H9 (cell line): ENCODE measurements around the gene TRIM40. TPM values are rescaled to one million over a fixed set of nuclear protein-coding genes. Genes with fewer than 3 reads are reported as not detected.

Experiments used
- DNase-seq: peaks from one replicate; pipeline ENCODE4 v3.0.0-alpha.2; 2017
- H2AFZ ChIP-seq: one replicate; pipeline ENCODE4 v1.6.1; 2013; ENCODE audit warnings: mild to moderate bottlenecking, low read length, control low read depth, moderate library complexity
- H2AK5ac ChIP-seq: 2 replicates; pipeline ENCODE4 v1.6.1; 2013; ENCODE audit warnings: low read length, control low read depth, mixed read lengths; ENCODE audit not compliant: insufficient read length
- H2BK120ac ChIP-seq: one replicate; pipeline ENCODE4 v1.6.1; 2013; ENCODE audit warnings: low read depth, mild to moderate bottlenecking, low read length, control low read depth, inconsistent platforms; ENCODE audit not compliant: poor library complexity, severe bottlenecking
- H2BK12ac ChIP-seq: 2 replicates; pipeline ENCODE4 v1.6.1; 2013; ENCODE audit warnings: low read length, control low read depth, mixed read lengths, low read depth; ENCODE audit not compliant: insufficient read length
- H2BK15ac ChIP-seq: 2 replicates; pipeline ENCODE4 v1.6.1; 2013; ENCODE audit warnings: low read depth, low read length, control low read depth
- H2BK20ac ChIP-seq: one replicate; pipeline ENCODE4 v1.6.1; 2013; ENCODE audit warnings: low read depth, mild to moderate bottlenecking, low read length, control low read depth, inconsistent platforms; ENCODE audit not compliant: poor library complexity, severe bottlenecking
- H2BK5ac ChIP-seq: 2 replicates; pipeline ENCODE4 v1.6.1; 2013; ENCODE audit warnings: low read length, control low read depth, mixed read lengths; ENCODE audit not compliant: insufficient read length
- H3K14ac ChIP-seq: 2 replicates; pipeline ENCODE4 v1.6.1; 2013; ENCODE audit warnings: low read length, control low read depth; ENCODE audit not compliant: insufficient read depth
- H3K18ac ChIP-seq: 2 replicates; pipeline ENCODE4 v1.6.1; 2013; ENCODE audit warnings: low read depth, mild to moderate bottlenecking, mixed read lengths, low read length, control low read depth; ENCODE audit not compliant: insufficient read length
- H3K23ac ChIP-seq: 2 replicates; pipeline ENCODE4 v1.6.1; 2013; ENCODE audit warnings: low read length, control low read depth, mixed read lengths, low read depth; ENCODE audit not compliant: insufficient read length
- H3K23me2 ChIP-seq: 2 replicates; pipeline ENCODE4 v1.6.1; 2013; ENCODE audit warnings: low read depth, mild to moderate bottlenecking, mixed read lengths, low read length, control low read depth; ENCODE audit not compliant: insufficient read length, poor library complexity, severe bottlenecking
- H3K27ac ChIP-seq: 2 replicates; pipeline ENCODE4 v1.5.1; 2013; ENCODE audit warnings: low read length, control low read depth, mixed read lengths, low read depth; ENCODE audit not compliant: insufficient read length
- H3K27me3 ChIP-seq: 2 replicates; pipeline ENCODE4 v1.6.1; 2013; ENCODE audit warnings: low read length, control low read depth, inconsistent platforms; ENCODE audit not compliant: insufficient read depth
- H3K4ac ChIP-seq: 2 replicates; pipeline ENCODE4 v1.6.1; 2013; ENCODE audit warnings: low read depth, mild to moderate bottlenecking, control low read depth, inconsistent platforms, low read length, moderate library complexity
- H3K4me1 ChIP-seq: 2 replicates; pipeline ENCODE4 v1.6.1; 2013; ENCODE audit warnings: low read length, control low read depth, inconsistent platforms; ENCODE audit not compliant: insufficient read depth
- H3K4me2 ChIP-seq: 2 replicates; pipeline ENCODE4 v1.6.1; 2013; ENCODE audit warnings: low read length, control low read depth, mixed read lengths; ENCODE audit not compliant: insufficient read length, insufficient read depth
- H3K56ac ChIP-seq: 2 replicates; pipeline ENCODE4 v1.6.1; 2013; ENCODE audit warnings: low read depth, mild to moderate bottlenecking, mixed read lengths, low read length, control low read depth; ENCODE audit not compliant: insufficient read length
- H3K79me1 ChIP-seq: 2 replicates; pipeline ENCODE4 v1.6.1; 2013; ENCODE audit warnings: low read depth, mild to moderate bottlenecking, moderate library complexity, low read length, control low read depth, inconsistent platforms; ENCODE audit not compliant: insufficient read depth, poor library complexity, severe bottlenecking
- H3K79me2 ChIP-seq: 2 replicates; pipeline ENCODE4 v1.6.1; 2013; ENCODE audit warnings: low read length, control low read depth, inconsistent platforms; ENCODE audit not compliant: insufficient read depth
- H3K9ac ChIP-seq: 2 replicates; pipeline ENCODE4 v1.6.1; 2013; ENCODE audit warnings: low read length, control low read depth, mixed read lengths; ENCODE audit not compliant: insufficient read length; ENCODE audit errors: extremely low read depth
- H3K9me3 ChIP-seq: one replicate; pipeline ENCODE4 v1.6.1; 2013; ENCODE audit warnings: low read depth, low read length, inconsistent platforms; ENCODE audit not compliant: control insufficient read depth
- H3T11ph ChIP-seq: one replicate; pipeline ENCODE4 v1.6.1; 2013; ENCODE audit warnings: mild to moderate bottlenecking, low read length, control low read depth, inconsistent platforms
- H4K20me1 ChIP-seq: one replicate; pipeline ENCODE4 v1.6.1; 2013; ENCODE audit not compliant: control insufficient read depth, insufficient read length, insufficient read depth
- H4K5ac ChIP-seq: 2 replicates; pipeline ENCODE4 v1.6.1; 2013; ENCODE audit warnings: low read depth, mild to moderate bottlenecking, mixed read lengths, low read length, control low read depth; ENCODE audit not compliant: insufficient read length
- H4K8ac ChIP-seq: replicated peaks from 2 replicates; pipeline ENCODE4 v1.6.1; 2013; ENCODE audit warnings: low read length, control low read depth, mixed read lengths, low read depth; ENCODE audit not compliant: insufficient read length
- H4K91ac ChIP-seq: 2 replicates; pipeline ENCODE4 v1.6.1; 2013; ENCODE audit warnings: low read depth, mild to moderate bottlenecking, moderate library complexity, mixed read lengths, low read length, control low read depth; ENCODE audit not compliant: insufficient read length
- H3K27ac Mint-ChIP-seq, 3 experiments: 2 replicates in 2 of 3; 3 replicates in 1 of 3; pipeline ENCODE4 v1.8.0; 2020 to 2021; ENCODE audit warnings: mixed read lengths in 3 of 3, mild to moderate bottlenecking in 1 of 3, moderate library complexity in 1 of 3
- H3K27me3 Mint-ChIP-seq: 2 replicates; pipeline ENCODE4 v1.8.0; 2021; ENCODE audit warnings: low read depth, mild to moderate bottlenecking, moderate library complexity, mixed read lengths
- H3K36me3 Mint-ChIP-seq, 3 experiments: 2 replicates in 2 of 3; 3 replicates in 1 of 3; pipeline ENCODE4 v1.8.0; 2020 to 2021; ENCODE audit warnings: low read depth in 3 of 3, mixed read lengths in 3 of 3; ENCODE audit not compliant: insufficient read depth in 1 of 3
- H3K4me1 Mint-ChIP-seq, 2 experiments: 2 replicates each; pipeline ENCODE4 v1.8.0; 2020; ENCODE audit warnings: mixed read lengths in 2 of 2
- H3K4me3 Mint-ChIP-seq, 2 experiments: 2 replicates in 1 of 2; 3 replicates in 1 of 2; pipeline ENCODE4 v1.8.0; 2020 to 2021; ENCODE audit warnings: mild to moderate bottlenecking in 2 of 2, mixed read lengths in 2 of 2, moderate library complexity in 1 of 2
- H3K9me3 Mint-ChIP-seq, 2 experiments: 2 replicates in 1 of 2; 3 replicates in 1 of 2; pipeline ENCODE4 v1.8.0; 2020; ENCODE audit warnings: mild to moderate bottlenecking in 2 of 2, mixed read lengths in 2 of 2, moderate library complexity in 1 of 2
- WGBS: extraction: QIAGEN DNeasy Blood & Tissue Kit; methylation state at CpG from one replicate; pipeline ENCODE4 v1.1.7; 2013; ENCODE audit warnings: missing lambda C conversion rate, low lambda C conversion rate, mixed read lengths; ENCODE audit not compliant: insufficient read length; ENCODE audit errors: extremely low coverage; 5-methylcytosine and 5-hydroxymethylcytosine counted together
- total RNA-seq: library from RNA; stranded (reverse); gene quantifications from 2 replicates; pipeline ENCODE4 v1.2.1, GENCODE V29; 2021
- TF ChIP-seq, protein P1 (sequence below): fragments of 200-600 bp; sonication (generic); conservative IDR thresholded peaks from 3 replicates; pipeline ENCODE4 v1.8.0; 2021; ENCODE audit warnings: antibody characterized with exemption, mild to moderate bottlenecking

Gene TRIM40
- total RNA-seq, 1 experiment from 2014 or later, result not detected

DNA sequence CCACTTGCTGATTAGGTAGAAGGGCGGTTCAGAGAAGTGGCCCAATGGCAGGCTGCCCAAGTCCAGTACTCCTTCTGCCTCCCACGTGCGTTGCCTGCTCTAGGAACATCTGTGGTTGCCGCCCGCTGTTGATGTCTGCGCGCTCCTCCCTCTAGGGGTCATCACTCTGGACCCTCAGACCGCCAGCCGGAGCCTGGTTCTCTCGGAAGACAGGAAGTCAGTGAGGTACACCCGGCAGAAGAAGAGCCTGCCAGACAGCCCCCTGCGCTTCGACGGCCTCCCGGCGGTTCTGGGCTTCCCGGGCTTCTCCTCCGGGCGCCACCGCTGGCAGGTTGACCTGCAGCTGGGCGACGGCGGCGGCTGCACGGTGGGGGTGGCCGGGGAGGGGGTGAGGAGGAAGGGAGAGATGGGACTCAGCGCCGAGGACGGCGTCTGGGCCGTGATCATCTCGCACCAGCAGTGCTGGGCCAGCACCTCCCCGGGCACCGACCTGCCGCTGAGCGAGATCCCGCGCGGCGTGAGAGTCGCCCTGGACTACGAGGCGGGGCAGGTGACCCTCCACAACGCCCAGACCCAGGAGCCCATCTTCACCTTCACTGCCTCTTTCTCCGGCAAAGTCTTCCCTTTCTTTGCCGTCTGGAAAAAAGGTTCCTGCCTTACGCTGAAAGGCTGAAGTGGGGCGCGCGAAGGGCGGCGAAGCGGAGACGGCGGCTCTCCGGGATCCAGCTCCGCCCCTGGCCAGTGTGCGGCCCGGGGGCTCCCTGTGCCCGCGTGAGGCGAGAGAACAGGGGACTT lies 35.9 kb downstream of the TRIM40 start:
- H2BK12ac ChIP-seq, result no peak overlapping the region
- peak overlapping the region; percentile 24 for H3K4me2 ChIP-seq
- no CpG with 5 or more reads among the region's 62 CpGs for WGBS
- no peak overlapping the region for H2AK5ac ChIP-seq
- no peaks in the 10 kb centered on the region for H4K20me1 ChIP-seq
- peak overlapping the region; percentile 39 for H3K18ac ChIP-seq
- Mint-ChIP-seq H3K9me3 (peaks cover 0 to 3% of the 10 kb centered on the region in 2 experiments; a peak in 1 of 5 replicates), H3K4me3 (peak overlapping the region; percentile 46 to 50; a peak in 4 of 5 replicates), H3K27ac (no peak overlapping the region), H3K36me3 (no peaks in the 10 kb centered on the region), H3K4me1 (peaks cover 8% of the 10 kb centered on the region in 2 experiments), H3K27me3 (peaks cover 86% of the 10 kb centered on the region)
- TF ChIP-seq, protein P1, sequence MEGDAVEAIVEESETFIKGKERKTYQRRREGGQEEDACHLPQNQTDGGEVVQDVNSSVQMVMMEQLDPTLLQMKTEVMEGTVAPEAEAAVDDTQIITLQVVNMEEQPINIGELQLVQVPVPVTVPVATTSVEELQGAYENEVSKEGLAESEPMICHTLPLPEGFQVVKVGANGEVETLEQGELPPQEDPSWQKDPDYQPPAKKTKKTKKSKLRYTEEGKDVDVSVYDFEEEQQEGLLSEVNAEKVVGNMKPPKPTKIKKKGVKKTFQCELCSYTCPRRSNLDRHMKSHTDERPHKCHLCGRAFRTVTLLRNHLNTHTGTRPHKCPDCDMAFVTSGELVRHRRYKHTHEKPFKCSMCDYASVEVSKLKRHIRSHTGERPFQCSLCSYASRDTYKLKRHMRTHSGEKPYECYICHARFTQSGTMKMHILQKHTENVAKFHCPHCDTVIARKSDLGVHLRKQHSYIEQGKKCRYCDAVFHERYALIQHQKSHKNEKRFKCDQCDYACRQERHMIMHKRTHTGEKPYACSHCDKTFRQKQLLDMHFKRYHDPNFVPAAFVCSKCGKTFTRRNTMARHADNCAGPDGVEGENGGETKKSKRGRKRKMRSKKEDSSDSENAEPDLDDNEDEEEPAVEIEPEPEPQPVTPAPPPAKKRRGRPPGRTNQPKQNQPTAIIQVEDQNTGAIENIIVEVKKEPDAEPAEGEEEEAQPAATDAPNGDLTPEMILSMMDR, result peak; percentile 43; the same call in 2 of the 3 replicates
- DNase-seq, result peak; percentile 86
- peaks cover 9% of the 10 kb centered on the region for H3K23me2 ChIP-seq
- no peak overlapping the region for H4K91ac ChIP-seq
- H2BK120ac ChIP-seq, result no peak overlapping the region
- no peak overlapping the region for H3T11ph ChIP-seq
- H4K5ac ChIP-seq, result no peak overlapping the region
- H2BK5ac ChIP-seq, result no peak overlapping the region
- H4K8ac ChIP-seq, result no peak overlapping the region
- no peak overlapping the region for H3K14ac ChIP-seq
- H2AFZ ChIP-seq, result no peak overlapping the region
- no peaks in the 10 kb centered on the region for H3K79me1 ChIP-seq
- H3K9me3 ChIP-seq, result no peaks in the 10 kb centered on the region
- H2BK20ac ChIP-seq, result no peak overlapping the region
- H3K23ac ChIP-seq, result no peak overlapping the region
- no peaks in the 10 kb centered on the region for H3K4me1 ChIP-seq
- H3K27me3 ChIP-seq, result peaks cover 6% of the 10 kb centered on the region; the same call in 1 of the 2 replicates
- no peak overlapping the region for H3K9ac ChIP-seq
- H3K56ac ChIP-seq, result no peak overlapping the region
- no peak overlapping the region for H2BK15ac ChIP-seq
- no peak overlapping the region for H3K27ac ChIP-seq
- no peak overlapping the region for H3K4ac ChIP-seq
- no peaks in the 10 kb centered on the region for H3K79me2 ChIP-seq
